PFSK-1 (cell line): ENCODE data around the gene WDR45B.

Experiments
- FOXP2 ChIP-seq: optimal IDR thresholded peaks from 2 replicates; pipeline ENCODE3; 2011; ENCODE audit warnings: borderline replicate concordance, control low read depth, inconsistent platforms; ENCODE audit not compliant: insufficient read depth; ENCODE audit errors: extremely low read length, extremely low read depth
- POLR2AphosphoS5 ChIP-seq: IDR thresholded peaks from 2 replicates; pipeline ENCODE4 v1.6.1; 2012; ENCODE audit warnings: low read depth, mild to moderate bottlenecking, control low read depth, low read length, moderate library complexity
- REST ChIP-seq, 2 experiments: IDR thresholded peaks; 2 replicates each; pipeline versions ENCODE4 v1.6.1 to v1.8.0; 2011 to 2012; ENCODE audit warnings: low read depth in 2 of 2, low read length in 2 of 2, control low read depth in 1 of 2, inconsistent platforms in 1 of 2, mild to moderate bottlenecking in 1 of 2, moderate library complexity in 1 of 2; ENCODE audit not compliant: insufficient read depth in 1 of 2
- SIN3A ChIP-seq: IDR thresholded peaks from 2 replicates; pipeline ENCODE4 v1.6.1; 2012; ENCODE audit warnings: mild to moderate bottlenecking, low read length, moderate library complexity, borderline replicate concordance; ENCODE audit not compliant: insufficient read depth
- TAF1 ChIP-seq: IDR thresholded peaks from 2 replicates; pipeline ENCODE4 v1.6.1; 2012; ENCODE audit warnings: low read length, control low read depth, borderline replicate concordance; ENCODE audit not compliant: insufficient read depth

The WDR45B gene

GRCh38 chr17:82588266-82589175 is 59.7 kb downstream of the WDR45B start:
- TF ChIP-seq TAF1 (no peak), REST (IDR thresholded peaks at IDR 0.05; ENCODE audit: insufficient read depth in 1 of 2, low read depth in 2 of 2, low read length in 2 of 2) (no peak), SIN3A (no peak), POLR2AphosphoS5 (no peak), FOXP2 (no peak)

GRCh38 chr17:82587234-82588086 is 60.8 kb downstream of the WDR45B start:
- no peak for TF ChIP-seq REST (IDR thresholded peaks at IDR 0.05; ENCODE audit: insufficient read depth in 1 of 2, low read depth in 2 of 2, low read length in 2 of 2)
- TF ChIP-seq FOXP2, result no peak
- TF ChIP-seq POLR2AphosphoS5, result no peak
- no peak for TF ChIP-seq SIN3A
- TF ChIP-seq TAF1, result no peak

- TF ChIP-seq FOXP2 (no peak), SIN3A (no peak), REST (IDR thresholded peaks at IDR 0.05; ENCODE audit: insufficient read depth in 1 of 2, low read depth in 2 of 2, low read length in 2 of 2) (no peak), POLR2AphosphoS5 (no peak), TAF1 (no peak)
These were observed 61.5 kb downstream of the WDR45B start for GRCh38 chr17:82586576-82587233.

GRCh38 chr17:82583720-82584234 is 64.5 kb downstream of the WDR45B start:
- TF ChIP-seq POLR2AphosphoS5 (no peak), FOXP2 (no peak), TAF1 (no peak), SIN3A (no peak), REST (IDR thresholded peaks at IDR 0.05; ENCODE audit: insufficient read depth in 1 of 2, low read depth in 2 of 2, low read length in 2 of 2) (no peak)
